HEK293 (cell line): ENCODE results near the gene PPIL4.

Source experiments
- CTCF ChIA-PET: fragments of 350-600 bp; formaldehyde crosslinking; extraction: SDS; loops from one replicate; lab custom pipeline; 2021; ENCODE audit warnings: antibody characterized with exemption; lab: Yijun Ruan, JAX
- POLR2A ChIA-PET: fragments of 300-600 bp; formaldehyde crosslinking; extraction: SDS; loops from one replicate; lab custom pipeline; 2020; ENCODE audit warnings: antibody characterized with exemption, inconsistent platforms; lab: Yijun Ruan, JAX
- H3K27ac ChIP-seq: fragments of 200-500 bp; sonication (Bioruptor generic); 2 replicates; pipeline ENCODE4 v1.5.1; 2014; ENCODE audit warnings: low read depth, low read length, control low read depth, inconsistent platforms; ENCODE audit errors: extremely low read depth
- H3K36me3 ChIP-seq, 2 experiments: fragments of 200-500 bp in 1 of 2; sonication (Bioruptor generic) in 1 of 2; 1 replicate in 1 of 2; 2 replicates in 1 of 2; pipeline ENCODE4 v1.5.1; 2014 to 2017; ENCODE audit warnings: inconsistent platforms in 2 of 2, low read length in 2 of 2; ENCODE audit not compliant: control insufficient read depth in 2 of 2, insufficient read depth in 1 of 2
- H3K4me1 ChIP-seq: fragments of 200-500 bp; sonication (Bioruptor generic); 2 replicates; pipeline ENCODE4 v1.5.1; 2014; ENCODE audit warnings: mild to moderate bottlenecking, low read length, inconsistent platforms; ENCODE audit not compliant: control insufficient read depth, insufficient read depth
- H3K4me3 ChIP-seq: 2 replicates; pipeline ENCODE4 v1.5.1; 2011; ENCODE audit warnings: low read depth, mild to moderate bottlenecking, control low read depth, low read length, moderate library complexity
- H3K9me3 ChIP-seq: fragments of 200-500 bp; sonication (Bioruptor generic); 2 replicates; pipeline ENCODE4 v1.5.1; 2014; ENCODE audit warnings: low read depth, low read length, inconsistent platforms; ENCODE audit not compliant: control insufficient read depth, insufficient read depth
- AEBP2 ChIP-seq: fragments of 450-650 bp; formaldehyde crosslinking; IDR thresholded peaks from 2 replicates; pipeline ENCODE4 v1.5.1; 2016; ENCODE audit warnings: missing biosample characterization, missing genetic modification characterization, borderline replicate concordance
- RBAK ChIP-seq: fragments of 450-650 bp; formaldehyde crosslinking; IDR thresholded peaks from 2 replicates; pipeline ENCODE4 v1.5.1; 2016; ENCODE audit warnings: missing biosample characterization, missing genetic modification characterization
- REST ChIP-seq: fragments of 450-650 bp; formaldehyde crosslinking; IDR thresholded peaks from 2 replicates; pipeline ENCODE4 v1.5.1; 2016; ENCODE audit warnings: missing biosample characterization, missing genetic modification characterization
- SETDB1 ChIP-seq: IDR thresholded peaks from one replicate; pipeline ENCODE4 v1.6.1; 2017; ENCODE audit warnings: mild to moderate bottlenecking, low read length, moderate library complexity, mixed read lengths; ENCODE audit not compliant: insufficient read length
- SP3 ChIP-seq: fragments of 450-650 bp; formaldehyde crosslinking; IDR thresholded peaks from 2 replicates; pipeline ENCODE4 v1.5.1; 2016; ENCODE audit warnings: missing biosample characterization, missing genetic modification characterization
- TSHZ1 ChIP-seq: fragments of 450-650 bp; formaldehyde crosslinking; IDR thresholded peaks from 2 replicates; pipeline ENCODE4 v1.5.1; 2016; ENCODE audit warnings: missing biosample characterization, missing genetic modification characterization, borderline replicate concordance
- ZNF114 ChIP-seq: fragments of 450-650 bp; formaldehyde crosslinking; IDR thresholded peaks from 2 replicates; pipeline ENCODE4 v1.5.0; 2017; ENCODE audit warnings: missing biosample characterization, missing genetic modification characterization
- ZNF138 ChIP-seq: fragments of 450-650 bp; formaldehyde crosslinking; IDR thresholded peaks from 2 replicates; pipeline ENCODE4 v1.5.1; 2016; ENCODE audit warnings: missing biosample characterization, missing genetic modification characterization, borderline replicate concordance
- ZNF140 ChIP-seq: fragments of 450-650 bp; formaldehyde crosslinking; IDR thresholded peaks from 2 replicates; pipeline ENCODE4 v1.5.1; 2016; ENCODE audit warnings: missing biosample characterization, missing genetic modification characterization
- ZNF19 ChIP-seq: fragments of 450-650 bp; formaldehyde crosslinking; IDR thresholded peaks from 2 replicates; pipeline ENCODE4; 2016; ENCODE audit warnings: missing biosample characterization, missing genetic modification characterization, low read depth
- ZNF211 ChIP-seq: fragments of 450-650 bp; formaldehyde crosslinking; IDR thresholded peaks from 2 replicates; pipeline ENCODE4 v1.5.1; 2016; ENCODE audit warnings: low read depth, missing biosample characterization, missing genetic modification characterization
- ZNF223 ChIP-seq: fragments of 450-650 bp; formaldehyde crosslinking; IDR thresholded peaks from 2 replicates; pipeline ENCODE4 v1.5.1; 2016; ENCODE audit warnings: missing biosample characterization, missing genetic modification characterization
- ZNF239 ChIP-seq: fragments of 450-650 bp; formaldehyde crosslinking; IDR thresholded peaks from 2 replicates; pipeline ENCODE4 v1.5.1; 2016; ENCODE audit warnings: missing biosample characterization, missing genetic modification characterization
- ZNF394 ChIP-seq: fragments of 450-650 bp; formaldehyde crosslinking; IDR thresholded peaks from 2 replicates; pipeline ENCODE4 v1.5.1; 2016; ENCODE audit warnings: missing biosample characterization, missing genetic modification characterization, mild to moderate bottlenecking, moderate library complexity, borderline replicate concordance
- ZNF518A ChIP-seq: fragments of 450-650 bp; formaldehyde crosslinking; conservative IDR thresholded peaks from 2 replicates; pipeline ENCODE4 v1.5.1; 2016; ENCODE audit warnings: low read depth, missing biosample characterization, missing genetic modification characterization
- ZNF560 ChIP-seq: fragments of 450-650 bp; formaldehyde crosslinking; IDR thresholded peaks from 2 replicates; pipeline ENCODE4 v1.5.1; 2017; ENCODE audit warnings: missing biosample characterization, missing genetic modification characterization, borderline replicate concordance
- ZNF571 ChIP-seq: fragments of 450-650 bp; formaldehyde crosslinking; IDR thresholded peaks from 2 replicates; pipeline ENCODE4 v1.5.0; 2017; ENCODE audit warnings: missing biosample characterization, missing genetic modification characterization
- ZNF624 ChIP-seq: fragments of 450-650 bp; formaldehyde crosslinking; IDR thresholded peaks from 2 replicates; pipeline ENCODE4 v1.5.1; 2017; ENCODE audit warnings: missing biosample characterization, missing genetic modification characterization
- ZNF776 ChIP-seq: fragments of 450-650 bp; formaldehyde crosslinking; IDR thresholded peaks from 2 replicates; pipeline ENCODE4 v1.5.0; 2017; ENCODE audit warnings: missing biosample characterization, missing genetic modification characterization, borderline replicate concordance

Gene PPIL4

GRCh38 chr6:149544646-149545257 is 1.1 kb downstream of the PPIL4 start (continued):
- TF ChIP-seq ZNF114 (tag by site-specific recombination) = no peak
- no peak for TF ChIP-seq ZNF571 (tag by site-specific recombination)
- TF ChIP-seq ZNF223 = no peak
- 0 out of 2 replicates have a peak, but pooled peaks have one; percentile 25 for TF ChIP-seq RBAK (tag by site-specific recombination)
- TF ChIP-seq ZNF560 (tag by site-specific recombination) = no peak
- TF ChIP-seq ZNF239 (tag by site-specific recombination) = no peak

- ChIA-PET CTCF (no interaction called here), POLR2A (no interaction called here)
- no peak overlapping the region for H3K27ac ChIP-seq
- H3K9me3 ChIP-seq = no peaks in the 10 kb centered on the region
- H3K4me3 ChIP-seq = no peak overlapping the region
- H3K4me1 ChIP-seq = peaks cover 3% of the 10 kb centered on the region; the same call in 1 of the 2 replicates
- H3K36me3 ChIP-seq = peaks cover 39 to 47% of the 10 kb centered on the region in 2 experiments
- TF ChIP-seq ZNF138 (tag by site-specific recombination) (0 out of 2 replicates have a peak, but pooled peaks have one; percentile 67), ZNF624 (tag by site-specific recombination) (no peak), ZNF211 (tag by site-specific recombination) (no peak), REST (tag by site-specific recombination) (peak; percentile 72; the same call in 1 of the 2 replicates), ZNF19 (tag by site-specific recombination) (0 out of 2 replicates have a peak, but pooled peaks have one; percentile 23), ZNF394 (tag by site-specific recombination) (peak; percentile 93; the same call in 1 of the 2 replicates), TSHZ1 (tag by site-specific recombination) (no peak), SETDB1 (no peak), ZNF518A (tag by site-specific recombination) (peak; percentile 91), AEBP2 (tag by site-specific recombination) (peak; percentile 77; the same call in 1 of the 2 replicates), ZNF140 (tag by site-specific recombination) (peak; percentile 92), ZNF776 (no peak), SP3 (no peak)
Measured at GRCh38 chr6:149541139-149541538, 4.7 kb downstream of the PPIL4 start.
